ENCODE measurements around the gene RSBN1L. TPM values are rescaled to one million over a fixed set of nuclear protein-coding genes. Genes with fewer than 3 reads are reported as not detected.

The RSBN1L gene
- total and polyA plus RNA-seq, 2 of the 8 experiments (the other 6 are each of a cell fraction or from before 2014, with no cell fraction given), result 4.1 to 22.1 TPM

DNA sequence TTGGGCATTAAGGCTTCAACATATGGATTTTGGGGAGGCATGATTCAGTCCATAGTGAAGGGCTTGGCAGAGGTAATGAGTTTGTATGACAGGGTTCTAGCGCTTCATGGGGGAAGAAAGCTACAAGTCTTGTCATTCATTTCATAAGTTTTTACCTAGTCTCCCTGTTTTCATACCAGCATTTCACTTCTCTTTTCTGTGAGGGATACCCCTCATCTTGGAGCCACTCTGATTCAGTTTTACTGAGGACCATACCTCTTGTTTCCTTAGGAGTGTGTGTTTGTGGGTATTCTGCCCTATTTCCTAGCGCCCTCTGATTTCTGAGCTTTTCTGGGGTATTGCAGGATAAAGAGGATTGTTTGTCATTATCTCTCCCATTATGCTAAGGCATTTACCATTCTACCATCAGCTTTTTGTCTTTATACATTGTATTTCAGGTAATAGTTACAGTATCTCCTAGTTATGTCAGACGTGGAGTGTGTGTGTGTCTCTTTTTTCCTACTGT lies 6.8 kb downstream of the RSBN1L start:
- Histone ChIP-seq H2BK120ac (replicated peaks; ENCODE audit: low read depth, low read length) (no peak overlapping the region), H3K23me2 (ENCODE audit: low read depth, low read length) (no peaks in the 10 kb centered on the region), H2BK20ac (ENCODE audit: low read length) (no peak overlapping the region), H3K9me3 (ENCODE audit: insufficient read depth in 2 of 2, low read depth in 1 of 2, low read length in 1 of 2) (no peaks in the 10 kb centered on the region), H3K56ac (replicated peaks; ENCODE audit: insufficient read length, low read depth, low read length) (no peak overlapping the region), H3K27ac (ENCODE audit: low read depth, low read length) (no peak overlapping the region), H3K4me3 (ENCODE audit: extremely low read depth in 1 of 4, insufficient read depth in 2 of 4, low read depth in 3 of 4, low read length in 4 of 4) (no peak overlapping the region), H2AK5ac (ENCODE audit: low read depth, low read length) (no peak overlapping the region), H3K18ac (ENCODE audit: extremely low read depth, low read length) (no peak overlapping the region), H2AFZ (ENCODE audit: low read length) (no peak overlapping the region), H3K36me3 (ENCODE audit: control insufficient read depth in 2 of 4, insufficient read depth in 4 of 4, low read length in 3 of 4) (no peaks in the 10 kb centered on the region; a peak in 3 of 8 replicates), H3K4me1 (replicated peaks in 1 of 4; ENCODE audit: control insufficient read depth in 3 of 4, insufficient read depth in 4 of 4, low read length in 3 of 4) (0 out of 7 replicates have a peak, but pooled peaks cover 0 to under 1% (median 0%) of the 10 kb centered on the region in 4 experiments), H3K9ac (replicated peaks in 1 of 4; ENCODE audit: extremely low read depth in 1 of 4, low read depth in 3 of 4, low read length in 3 of 4) (no peak overlapping the region), H4K8ac (ENCODE audit: extremely low read depth, insufficient read depth, low read length) (no peak overlapping the region), H2BK5ac (ENCODE audit: low read depth, low read length) (no peak overlapping the region), H3K14ac (ENCODE audit: insufficient read length) (no peak overlapping the region), H2BK15ac (ENCODE audit: low read length) (no peak overlapping the region), H3K27me3 (replicated peaks in 1 of 4; ENCODE audit: control insufficient read depth in 3 of 4, extremely low read depth in 1 of 4, insufficient read depth in 3 of 4, low read length in 3 of 4) (no peaks in the 10 kb centered on the region), H4K91ac (replicated peaks; ENCODE audit: insufficient read length, low read length) (no peak overlapping the region), H3K4ac (replicated peaks; ENCODE audit: insufficient read length, low read depth, low read length) (no peak overlapping the region), H3K4me2 (ENCODE audit: insufficient read depth in 1 of 2, low read depth in 2 of 2, low read length in 2 of 2) (no peak overlapping the region), H4K20me1 (replicated peaks in 1 of 2; ENCODE audit: control insufficient read depth in 1 of 2, insufficient read depth in 2 of 2, low read length in 2 of 2) (peaks cover 2 to 14% of the 10 kb centered on the region in 2 experiments), H3K79me1 (ENCODE audit: low read depth, low read length) (peaks cover 14% of the 10 kb centered on the region), H3K79me2 (ENCODE audit: control insufficient read depth in 1 of 2, insufficient read depth in 2 of 2, low read length in 2 of 2) (peaks cover 3 to 99% of the 10 kb centered on the region in 2 experiments), H3K23ac (ENCODE audit: insufficient read length) (no peak overlapping the region), H4K5ac (ENCODE audit: insufficient read length, low read depth, low read length) (no peak overlapping the region), H2BK12ac (ENCODE audit: low read depth, low read length) (no peak overlapping the region)
- ChIA-PET CTCF (ENCODE audit: partially characterized antibody) (interaction anchor here (0.8 to 2.0 kb wide), 13 partner anchors 8 to 65 kb away, joined by 3 to 7 read pairs (median 4); no protein-coding TSS in a partner anchor), POLR2A (ENCODE audit: partially characterized antibody) (no interaction called here)
- TF ChIP-seq, protein P1, sequence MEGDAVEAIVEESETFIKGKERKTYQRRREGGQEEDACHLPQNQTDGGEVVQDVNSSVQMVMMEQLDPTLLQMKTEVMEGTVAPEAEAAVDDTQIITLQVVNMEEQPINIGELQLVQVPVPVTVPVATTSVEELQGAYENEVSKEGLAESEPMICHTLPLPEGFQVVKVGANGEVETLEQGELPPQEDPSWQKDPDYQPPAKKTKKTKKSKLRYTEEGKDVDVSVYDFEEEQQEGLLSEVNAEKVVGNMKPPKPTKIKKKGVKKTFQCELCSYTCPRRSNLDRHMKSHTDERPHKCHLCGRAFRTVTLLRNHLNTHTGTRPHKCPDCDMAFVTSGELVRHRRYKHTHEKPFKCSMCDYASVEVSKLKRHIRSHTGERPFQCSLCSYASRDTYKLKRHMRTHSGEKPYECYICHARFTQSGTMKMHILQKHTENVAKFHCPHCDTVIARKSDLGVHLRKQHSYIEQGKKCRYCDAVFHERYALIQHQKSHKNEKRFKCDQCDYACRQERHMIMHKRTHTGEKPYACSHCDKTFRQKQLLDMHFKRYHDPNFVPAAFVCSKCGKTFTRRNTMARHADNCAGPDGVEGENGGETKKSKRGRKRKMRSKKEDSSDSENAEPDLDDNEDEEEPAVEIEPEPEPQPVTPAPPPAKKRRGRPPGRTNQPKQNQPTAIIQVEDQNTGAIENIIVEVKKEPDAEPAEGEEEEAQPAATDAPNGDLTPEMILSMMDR (IDR thresholded peaks at IDR 0.05; ENCODE audit: control extremely low read depth in 1 of 3, insufficient read depth in 1 of 3, low read depth in 1 of 3, low read length in 3 of 3), result peak in 1 of 3 experiments; percentile 36; a peak in 1 of 4 replicates
- TF ChIP-seq EGR1 (IDR thresholded peaks at IDR 0.05; ENCODE audit: borderline replicate concordance, low read depth, low read length) (no peak), CHD1 (IDR thresholded peaks at IDR 0.05; ENCODE audit: low read depth, low read length) (no peak), JUN (IDR thresholded peaks at IDR 0.05; ENCODE audit: low read depth, low read length) (no peak), TCF12 (IDR thresholded peaks at IDR 0.05; ENCODE audit: low read depth, low read length) (no peak), SIRT6 (IDR thresholded peaks at IDR 0.05; ENCODE audit: low read length) (no peak), YY1 (IDR thresholded peaks at IDR 0.05; ENCODE audit: low read depth, low read length) (no peak)
- no peak for DNase-seq (ENCODE audit: low read depth in 1 of 2, low spot score in 2 of 2)
- WGBS, 2 experiments (ENCODE audit: extremely low coverage in 1 of 2, insufficient coverage in 1 of 2, insufficient read length in 1 of 2, insufficient replicate concordance in 2 of 2, low coverage in 1 of 2, low lambda C conversion rate in 2 of 2, missing lambda C conversion rate in 1 of 2), result 90% methylated on average over 3 of the region's 3 CpGs; no CpG with 5 or more reads in 1 of the 2 experiments
- FAIRE-seq, result no peak

All from H1 (cell line).